Breast epithelium (tissue), 4 donors: ENCODE measurements around the gene SPDEF. TPM values are rescaled to one million over a fixed set of nuclear protein-coding genes. Genes with fewer than 3 reads are reported as not detected.

Experiments used
- DNase-seq, 2 donors: peaks; one replicate each; pipeline ENCODE4 v3.0.0-alpha.2; 2019; ENCODE audit warnings: low spot score in 2 of 2
- H3K27ac ChIP-seq, 2 donors: fragments of 200-600 bp; sonication (generic) in 1 of 2; one replicate each; pipeline ENCODE4 v1.5.1; 2016 to 2019; ENCODE audit warnings: mild to moderate bottlenecking in 1 of 2
- H3K27me3 ChIP-seq, 2 donors: fragments of 200-600 bp; sonication (generic) in 1 of 2; one replicate each; pipeline versions ENCODE4 v1.5.1 to v1.6.0; 2017 to 2019; ENCODE audit warnings: control low read depth in 1 of 2, mild to moderate bottlenecking in 1 of 2
- H3K36me3 ChIP-seq: fragments of 200-600 bp; one replicate; pipeline ENCODE4 v1.5.1; 2019
- H3K4me1 ChIP-seq, 2 donors: fragments of 200-600 bp; sonication (generic); one replicate each; pipeline ENCODE4 v1.5.1; 2016 to 2019; ENCODE audit warnings: control low read depth in 1 of 2
- H3K4me3 ChIP-seq, 3 donors: fragments of 200-600 bp; sonication (generic); 1 replicate in 2 of 3; 2 replicates in 1 of 3; pipeline ENCODE4 v1.5.1; 2016 to 2019; ENCODE audit warnings: mild to moderate bottlenecking in 3 of 3, moderate library complexity in 2 of 3
- H3K9me3 ChIP-seq, 2 donors: fragments of 200-600 bp; sonication (generic) in 1 of 2; one replicate each; pipeline ENCODE4 v1.5.1; 2016 to 2019; ENCODE audit warnings: control low read depth in 1 of 2
- CTCF ChIP-seq, 3 donors: fragments of 450-650 bp; IDR thresholded peaks; one replicate each; pipeline ENCODE4 v1.5.1; 2016 to 2017; ENCODE audit warnings: antibody characterized with exemption in 3 of 3, mild to moderate bottlenecking in 3 of 3, moderate library complexity in 3 of 3
- POLR2A ChIP-seq: fragments of 450-650 bp; IDR thresholded peaks from one replicate; pipeline ENCODE4 v1.6.1; 2016; ENCODE audit warnings: antibody characterized with exemption, mild to moderate bottlenecking, moderate library complexity
- POLR2AphosphoS5 ChIP-seq, 3 donors: sonication (generic); formaldehyde crosslinking; IDR thresholded peaks; one replicate each; pipeline ENCODE4 v1.6.1; 2017; ENCODE audit warnings: antibody characterized with exemption in 3 of 3
- intact Hi-C: fragments of 100-400 bp; cut with DNase I; formaldehyde crosslinking; loops from one replicate; pipeline ENCODE4 v1.15.1; 2023; ENCODE audit warnings: low total_unique reads
- total RNA-seq, 3 donors: library from RNA; depleted of rRNA; stranded (reverse); fragments of >200 nt; gene quantifications; one replicate each; pipeline ENCODE4 v1.1.0, GENCODE V29; 2016

SPDEF gene
- total RNA-seq, 3 donors from 2014 or later = 0.48 to 123 (median 89.0) TPM

GRCh38 chr6:34527751-34528670, 28.1 kb downstream of the SPDEF start:
- Histone ChIP-seq H3K27me3 (no peaks in the 10 kb centered on the region), H3K4me1 (peaks cover 0 to 5% of the 10 kb centered on the region in 2 donors), H3K9me3 (no peaks in the 10 kb centered on the region), H3K27ac (no peak overlapping the region), H3K36me3 (no peaks in the 10 kb centered on the region), H3K4me3 (no peak overlapping the region)
- DNase-seq = no peak
- intact Hi-C loops = no loop called here
- TF ChIP-seq CTCF (IDR thresholded peaks at IDR 0.05) = no peak
- TF ChIP-seq POLR2A = no peak
- no peak for TF ChIP-seq POLR2AphosphoS5 (IDR thresholded peaks at IDR 0.05)

- peaks cover 0 to 5% of the 10 kb centered on the region in 2 donors for H3K4me1 ChIP-seq
- no peak for TF ChIP-seq POLR2A
- peak; percentile 66 to 87 (median 71) for TF ChIP-seq CTCF (IDR thresholded peaks at IDR 0.05)
- no peak for TF ChIP-seq POLR2AphosphoS5 (IDR thresholded peaks at IDR 0.05)
- peak overlapping the region; percentile 4 to 58 (median 39) for H3K4me3 ChIP-seq
- peak; percentile 86 to 96 for DNase-seq
- intact Hi-C loops = no loop called here
- no peaks in the 10 kb centered on the region for H3K9me3 ChIP-seq
- H3K36me3 ChIP-seq = no peaks in the 10 kb centered on the region
- peak overlapping the region in 1 of 2 donors; percentile 26 for H3K27ac ChIP-seq
- H3K27me3 ChIP-seq = no peaks in the 10 kb centered on the region
Observed at GRCh38 chr6:34526992-34527728, 29.0 kb downstream of the SPDEF start.

GRCh38 chr6:34526241-34526972, 29.7 kb downstream of the SPDEF start:
- Histone ChIP-seq H3K27me3 (no peaks in the 10 kb centered on the region), H3K27ac (peak overlapping the region; percentile 26 to 29), H3K9me3 (no peaks in the 10 kb centered on the region), H3K4me3 (peak overlapping the region; percentile 4 to 58 (median 39)), H3K36me3 (no peaks in the 10 kb centered on the region), H3K4me1 (peaks cover 0 to 5% of the 10 kb centered on the region in 2 donors)
- no peak for TF ChIP-seq CTCF (IDR thresholded peaks at IDR 0.05)
- DNase-seq = no peak
- intact Hi-C loops = no loop called here

GRCh38 chr6:34525431-34526175, 30.5 kb downstream of the SPDEF start:
- intact Hi-C loops = no loop called here
- no peak overlapping the region for H3K27ac ChIP-seq
- H3K9me3 ChIP-seq = no peaks in the 10 kb centered on the region
- no peak overlapping the region for H3K4me3 ChIP-seq
- TF ChIP-seq POLR2AphosphoS5 (IDR thresholded peaks at IDR 0.05) = no peak
- TF ChIP-seq CTCF (IDR thresholded peaks at IDR 0.05) = no peak
- TF ChIP-seq POLR2A = no peak
- peaks cover 0 to 5% of the 10 kb centered on the region in 2 donors for H3K4me1 ChIP-seq
- DNase-seq = no peak
- no peaks in the 10 kb centered on the region for H3K36me3 ChIP-seq
- H3K27me3 ChIP-seq = no peaks in the 10 kb centered on the region
